ENCODE data around the gene COL4A1.

DNA sequence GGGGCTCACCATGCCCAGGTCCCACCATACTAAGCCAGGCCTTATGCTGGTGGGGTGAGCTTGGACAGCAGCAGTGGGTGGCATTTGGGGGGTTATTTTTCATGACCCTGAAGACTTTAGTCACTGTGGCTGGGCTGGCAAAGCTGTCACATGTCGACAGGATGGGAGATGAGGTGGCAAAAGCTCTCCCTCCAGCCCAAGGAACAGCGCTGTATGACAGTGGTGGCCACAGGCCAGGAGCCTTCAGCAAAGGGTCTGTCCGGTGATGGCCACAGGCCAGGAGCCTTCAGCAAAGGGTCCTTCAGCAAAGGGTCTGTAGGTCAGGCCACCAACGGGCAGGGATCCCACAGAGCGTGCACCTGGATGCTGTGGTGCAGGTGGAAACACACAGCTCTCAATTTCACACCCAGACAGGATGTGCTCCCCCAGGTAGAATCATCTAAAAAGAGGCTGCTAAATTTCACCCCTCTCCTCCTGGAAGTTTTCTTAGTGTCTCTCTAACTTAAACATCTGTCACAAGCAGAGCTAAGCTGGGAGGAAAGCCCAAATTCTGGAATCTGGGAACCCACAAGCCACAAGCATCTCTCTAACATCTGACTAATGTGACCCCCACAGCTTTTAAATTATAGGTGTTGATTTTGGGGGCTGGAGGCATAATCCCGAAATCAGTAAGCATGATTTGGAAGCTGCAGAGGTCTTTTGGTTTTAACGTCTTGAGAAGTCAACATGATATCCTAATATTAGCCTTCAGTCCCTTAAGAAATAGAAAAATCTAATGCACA lies 23.0 kb downstream of the COL4A1 start:
- TF ChIP-seq, protein P1, sequence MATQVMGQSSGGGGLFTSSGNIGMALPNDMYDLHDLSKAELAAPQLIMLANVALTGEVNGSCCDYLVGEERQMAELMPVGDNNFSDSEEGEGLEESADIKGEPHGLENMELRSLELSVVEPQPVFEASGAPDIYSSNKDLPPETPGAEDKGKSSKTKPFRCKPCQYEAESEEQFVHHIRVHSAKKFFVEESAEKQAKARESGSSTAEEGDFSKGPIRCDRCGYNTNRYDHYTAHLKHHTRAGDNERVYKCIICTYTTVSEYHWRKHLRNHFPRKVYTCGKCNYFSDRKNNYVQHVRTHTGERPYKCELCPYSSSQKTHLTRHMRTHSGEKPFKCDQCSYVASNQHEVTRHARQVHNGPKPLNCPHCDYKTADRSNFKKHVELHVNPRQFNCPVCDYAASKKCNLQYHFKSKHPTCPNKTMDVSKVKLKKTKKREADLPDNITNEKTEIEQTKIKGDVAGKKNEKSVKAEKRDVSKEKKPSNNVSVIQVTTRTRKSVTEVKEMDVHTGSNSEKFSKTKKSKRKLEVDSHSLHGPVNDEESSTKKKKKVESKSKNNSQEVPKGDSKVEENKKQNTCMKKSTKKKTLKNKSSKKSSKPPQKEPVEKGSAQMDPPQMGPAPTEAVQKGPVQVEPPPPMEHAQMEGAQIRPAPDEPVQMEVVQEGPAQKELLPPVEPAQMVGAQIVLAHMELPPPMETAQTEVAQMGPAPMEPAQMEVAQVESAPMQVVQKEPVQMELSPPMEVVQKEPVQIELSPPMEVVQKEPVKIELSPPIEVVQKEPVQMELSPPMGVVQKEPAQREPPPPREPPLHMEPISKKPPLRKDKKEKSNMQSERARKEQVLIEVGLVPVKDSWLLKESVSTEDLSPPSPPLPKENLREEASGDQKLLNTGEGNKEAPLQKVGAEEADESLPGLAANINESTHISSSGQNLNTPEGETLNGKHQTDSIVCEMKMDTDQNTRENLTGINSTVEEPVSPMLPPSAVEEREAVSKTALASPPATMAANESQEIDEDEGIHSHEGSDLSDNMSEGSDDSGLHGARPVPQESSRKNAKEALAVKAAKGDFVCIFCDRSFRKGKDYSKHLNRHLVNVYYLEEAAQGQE (IDR thresholded peaks at IDR 0.05; ENCODE audit: insufficient read depth in 1 of 2, low read depth in 2 of 2, low read length in 2 of 2) = no peak
- TF ChIP-seq POLR2AphosphoS5 (IDR thresholded peaks at IDR 0.05; ENCODE audit: low read depth, low read length) = no peak
